HepG2 (cell line): ENCODE measurements around the gene FNDC3B. TPM values are rescaled to one million over a fixed set of nuclear protein-coding genes. Genes with fewer than 3 reads are reported as not detected.

Experiments
- BCL6 ChIP-seq: IDR thresholded peaks from 2 replicates; pipeline ENCODE4 v1.6.1; 2016; ENCODE audit warnings: missing genetic modification reagents, missing compliant biosample characterization
- MAZ ChIP-seq, 2 experiments: sonication (generic) in 1 of 2; formaldehyde crosslinking in 1 of 2; IDR thresholded peaks; 2 replicates each; pipeline versions ENCODE4 v1.5.0 to v1.6.1; 2012 to 2020; ENCODE audit warnings: low read depth in 2 of 2, mild to moderate bottlenecking in 2 of 2, borderline replicate concordance in 1 of 2, improper control_type of control experiment in 1 of 2, low read length in 1 of 2, missing genetic modification reagents in 1 of 2, moderate library complexity in 1 of 2
- MXI1 ChIP-seq: IDR thresholded peaks from 3 replicates; pipeline ENCODE4 v1.6.1; 2012; ENCODE audit warnings: low read depth, low read length, inconsistent platforms, borderline replicate concordance
- NCOA5 ChIP-seq: sonication (generic); formaldehyde crosslinking; IDR thresholded peaks from 2 replicates; pipeline ENCODE4 v1.4.0; 2020; ENCODE audit warnings: missing genetic modification reagents
- NFRKB ChIP-seq: fragments of 450-650 bp; IDR thresholded peaks from 2 replicates; pipeline ENCODE4 v1.6.1; 2017
- RBM22 ChIP-seq: fragments of 200-400 bp; formaldehyde crosslinking; optimal IDR thresholded peaks from 2 replicates; pipeline ENCODE3; 2017; ENCODE audit warnings: mild to moderate bottlenecking, low read length, moderate library complexity
- STAG1 ChIP-seq: sonication (generic); formaldehyde crosslinking; IDR thresholded peaks from 2 replicates; pipeline ENCODE4 v1.4.0; 2020; ENCODE audit warnings: missing genetic modification reagents
- TEAD3 ChIP-seq: optimal IDR thresholded peaks from 2 replicates; pipeline ENCODE3; 2016; ENCODE audit warnings: borderline replicate concordance
- ZFX ChIP-seq: sonication (generic); formaldehyde crosslinking; IDR thresholded peaks from 2 replicates; pipeline ENCODE4 v1.4.0; 2020; ENCODE audit warnings: mild to moderate bottlenecking, low read depth, missing genetic modification reagents, moderate library complexity
- ZNF572 ChIP-seq: sonication (generic); formaldehyde crosslinking; IDR thresholded peaks from 2 replicates; pipeline ENCODE4 v1.5.1; 2020; ENCODE audit warnings: mild to moderate bottlenecking, missing genetic modification reagents
- ZSCAN22 ChIP-seq: sonication (generic); formaldehyde crosslinking; IDR thresholded peaks from 2 replicates; pipeline ENCODE4 v1.4.0; 2020; ENCODE audit warnings: mild to moderate bottlenecking, missing genetic modification reagents
- ZZZ3 ChIP-seq: sonication (generic); formaldehyde crosslinking; IDR thresholded peaks from 2 replicates; pipeline ENCODE4 v1.4.0; 2020; ENCODE audit warnings: missing genetic modification reagents, mild to moderate bottlenecking, borderline replicate concordance
- polyA plus RNA-seq, 8 experiments: library from polyadenylated mRNA; depleted of rRNA in 3 of 8; stranded (reverse) in 7 of 8; unstranded in 1 of 8; fragments of >200 nt; fragmentation: Illumina TruSeq in 4 of 8; extraction: Trizol in 4 of 8; gene quantifications; 2 replicates each; pipeline versions ENCODE4 v1.2.1 to v1.2.3, GENCODE V29; 2011 to 2016; ENCODE audit warnings: low read depth in 4 of 8, missing spikeins in 1 of 8, mixed read lengths in 1 of 8; ENCODE audit not compliant: insufficient read depth in 1 of 8
- total RNA-seq, 5 experiments: library from RNA; depleted of rRNA; stranded (reverse); fragments of >200 nt; fragmentation: Illumina TruSeq; extraction: Trizol; gene quantifications; 2 replicates each; pipeline ENCODE4 v1.2.3, GENCODE V29; 2016; ENCODE audit warnings: low read depth in 1 of 5
- TF ChIP-seq, protein P1 (sequence below): sonication (generic); formaldehyde crosslinking; IDR thresholded peaks from 2 replicates; pipeline ENCODE4 v1.5.0; 2020; ENCODE audit warnings: missing genetic modification reagents
- TF ChIP-seq, protein P2 (sequence below): sonication (generic); formaldehyde crosslinking; IDR thresholded peaks from 2 replicates; pipeline ENCODE4 v1.8.1; 2023; ENCODE audit warnings: mild to moderate bottlenecking, missing genetic modification reagents
- TF ChIP-seq, protein P3 (sequence below): sonication (generic); formaldehyde crosslinking; IDR thresholded peaks from 2 replicates; pipeline ENCODE4 v1.4.0; 2020; ENCODE audit warnings: mild to moderate bottlenecking, missing genetic modification reagents
- TF ChIP-seq, protein P4 (sequence below): sonication (generic); formaldehyde crosslinking; conservative IDR thresholded peaks from 2 replicates; pipeline ENCODE4 v1.4.0; 2020; ENCODE audit warnings: missing genetic modification reagents
- TF ChIP-seq, protein P5 (sequence below): IDR thresholded peaks from 2 replicates; pipeline ENCODE4 v1.6.1; 2016; ENCODE audit warnings: low read depth, borderline replicate concordance
- TF ChIP-seq, protein P6 (sequence below): sonication (generic); formaldehyde crosslinking; IDR thresholded peaks from 2 replicates; pipeline ENCODE4 v1.5.0; 2020; ENCODE audit warnings: mild to moderate bottlenecking, missing genetic modification reagents
- TF ChIP-seq, protein P7 (sequence below): IDR thresholded peaks from 2 replicates; pipeline ENCODE4 v1.6.1; 2016; ENCODE audit warnings: low read depth, control low read depth

Gene FNDC3B
- total and polyA plus RNA-seq, 2 of the 13 experiments (the other 11 are each of a cell fraction or from before 2014, with no cell fraction given) = 74.8 to 103 TPM

DNA sequence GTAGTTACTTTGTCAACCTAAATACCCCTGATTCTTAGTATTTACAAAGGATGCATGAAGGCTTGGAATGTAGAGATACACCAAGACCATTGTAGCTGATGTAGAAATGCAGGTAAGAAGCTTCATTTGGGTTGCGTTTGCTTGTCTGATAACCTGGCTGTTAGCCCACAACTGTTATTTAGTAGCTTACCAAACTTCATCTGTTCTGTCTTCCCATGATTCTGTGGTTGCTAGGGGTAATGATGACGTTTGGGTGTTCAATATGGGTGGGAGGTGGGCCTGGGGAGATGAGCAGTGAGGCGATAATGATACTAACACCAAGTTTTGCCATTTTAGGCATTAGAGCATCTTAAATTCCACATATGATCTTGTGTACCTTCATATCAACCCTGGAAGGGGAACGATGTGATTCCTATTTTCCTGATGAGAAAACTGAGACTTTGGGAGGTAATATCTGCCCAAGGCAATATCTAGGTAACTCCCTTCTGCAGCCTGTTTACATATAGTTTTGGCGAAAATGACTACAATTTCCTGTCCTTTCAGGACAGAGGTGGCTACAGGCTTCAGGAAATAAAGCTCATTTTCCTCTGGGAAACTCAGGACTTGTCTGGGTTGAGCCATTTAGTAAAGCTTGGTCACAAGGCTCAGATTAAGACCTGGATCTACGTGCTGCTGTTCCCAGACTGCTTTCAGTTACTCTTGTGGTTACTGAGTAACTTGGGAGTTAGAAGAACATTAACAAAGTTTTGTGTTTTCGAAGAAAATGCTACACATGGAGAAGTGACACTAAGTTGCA, 26.8 kb downstream of the FNDC3B start (continued):
- TF ChIP-seq, protein P1, sequence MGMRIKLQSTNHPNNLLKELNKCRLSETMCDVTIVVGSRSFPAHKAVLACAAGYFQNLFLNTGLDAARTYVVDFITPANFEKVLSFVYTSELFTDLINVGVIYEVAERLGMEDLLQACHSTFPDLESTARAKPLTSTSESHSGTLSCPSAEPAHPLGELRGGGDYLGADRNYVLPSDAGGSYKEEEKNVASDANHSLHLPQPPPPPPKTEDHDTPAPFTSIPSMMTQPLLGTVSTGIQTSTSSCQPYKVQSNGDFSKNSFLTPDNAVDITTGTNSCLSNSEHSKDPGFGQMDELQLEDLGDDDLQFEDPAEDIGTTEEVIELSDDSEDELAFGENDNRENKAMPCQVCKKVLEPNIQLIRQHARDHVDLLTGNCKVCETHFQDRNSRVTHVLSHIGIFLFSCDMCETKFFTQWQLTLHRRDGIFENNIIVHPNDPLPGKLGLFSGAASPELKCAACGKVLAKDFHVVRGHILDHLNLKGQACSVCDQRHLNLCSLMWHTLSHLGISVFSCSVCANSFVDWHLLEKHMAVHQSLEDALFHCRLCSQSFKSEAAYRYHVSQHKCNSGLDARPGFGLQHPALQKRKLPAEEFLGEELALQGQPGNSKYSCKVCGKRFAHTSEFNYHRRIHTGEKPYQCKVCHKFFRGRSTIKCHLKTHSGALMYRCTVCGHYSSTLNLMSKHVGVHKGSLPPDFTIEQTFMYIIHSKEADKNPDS = peak; percentile 90
- TF ChIP-seq NCOA5 = no peak
- TF ChIP-seq, protein P2, sequence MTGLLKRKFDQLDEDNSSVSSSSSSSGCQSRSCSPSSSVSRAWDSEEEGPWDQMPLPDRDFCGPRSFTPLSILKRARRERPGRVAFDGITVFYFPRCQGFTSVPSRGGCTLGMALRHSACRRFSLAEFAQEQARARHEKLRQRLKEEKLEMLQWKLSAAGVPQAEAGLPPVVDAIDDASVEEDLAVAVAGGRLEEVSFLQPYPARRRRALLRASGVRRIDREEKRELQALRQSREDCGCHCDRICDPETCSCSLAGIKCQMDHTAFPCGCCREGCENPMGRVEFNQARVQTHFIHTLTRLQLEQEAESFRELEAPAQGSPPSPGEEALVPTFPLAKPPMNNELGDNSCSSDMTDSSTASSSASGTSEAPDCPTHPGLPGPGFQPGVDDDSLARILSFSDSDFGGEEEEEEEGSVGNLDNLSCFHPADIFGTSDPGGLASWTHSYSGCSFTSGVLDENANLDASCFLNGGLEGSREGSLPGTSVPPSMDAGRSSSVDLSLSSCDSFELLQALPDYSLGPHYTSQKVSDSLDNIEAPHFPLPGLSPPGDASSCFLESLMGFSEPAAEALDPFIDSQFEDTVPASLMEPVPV (CRISPR knock-in tag) = 0 out of 2 replicates have a peak, but pooled peaks have one; percentile 29
- no peak for TF ChIP-seq MAZ (IDR thresholded peaks at IDR 0.05; ENCODE audit: borderline replicate concordance, low read depth, low read length)
- TF ChIP-seq MAZ (CRISPR knock-in tag; IDR thresholded peaks at IDR 0.05; ENCODE audit: low read depth) = no peak
- TF ChIP-seq, protein P3, sequence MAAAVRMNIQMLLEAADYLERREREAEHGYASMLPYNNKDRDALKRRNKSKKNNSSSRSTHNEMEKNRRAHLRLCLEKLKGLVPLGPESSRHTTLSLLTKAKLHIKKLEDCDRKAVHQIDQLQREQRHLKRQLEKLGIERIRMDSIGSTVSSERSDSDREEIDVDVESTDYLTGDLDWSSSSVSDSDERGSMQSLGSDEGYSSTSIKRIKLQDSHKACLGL = no peak
- TF ChIP-seq TEAD3 (CRISPR knock-in tag) = peak; percentile 76
- TF ChIP-seq STAG1 (CRISPR knock-in tag) = peak; percentile 17; the same call in 1 of the 2 replicates
- TF ChIP-seq RBM22 = peak; percentile 95
- TF ChIP-seq, protein P4, sequence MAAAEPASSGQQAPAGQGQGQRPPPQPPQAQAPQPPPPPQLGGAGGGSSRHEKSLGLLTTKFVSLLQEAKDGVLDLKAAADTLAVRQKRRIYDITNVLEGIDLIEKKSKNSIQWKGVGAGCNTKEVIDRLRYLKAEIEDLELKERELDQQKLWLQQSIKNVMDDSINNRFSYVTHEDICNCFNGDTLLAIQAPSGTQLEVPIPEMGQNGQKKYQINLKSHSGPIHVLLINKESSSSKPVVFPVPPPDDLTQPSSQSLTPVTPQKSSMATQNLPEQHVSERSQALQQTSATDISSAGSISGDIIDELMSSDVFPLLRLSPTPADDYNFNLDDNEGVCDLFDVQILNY = no peak
- TF ChIP-seq, protein P5, sequence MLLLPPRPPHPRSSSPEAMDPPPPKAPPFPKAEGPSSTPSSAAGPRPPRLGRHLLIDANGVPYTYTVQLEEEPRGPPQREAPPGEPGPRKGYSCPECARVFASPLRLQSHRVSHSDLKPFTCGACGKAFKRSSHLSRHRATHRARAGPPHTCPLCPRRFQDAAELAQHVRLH (CRISPR knock-in tag) = no peak
- TF ChIP-seq NFRKB = no peak
- TF ChIP-seq, protein P6, sequence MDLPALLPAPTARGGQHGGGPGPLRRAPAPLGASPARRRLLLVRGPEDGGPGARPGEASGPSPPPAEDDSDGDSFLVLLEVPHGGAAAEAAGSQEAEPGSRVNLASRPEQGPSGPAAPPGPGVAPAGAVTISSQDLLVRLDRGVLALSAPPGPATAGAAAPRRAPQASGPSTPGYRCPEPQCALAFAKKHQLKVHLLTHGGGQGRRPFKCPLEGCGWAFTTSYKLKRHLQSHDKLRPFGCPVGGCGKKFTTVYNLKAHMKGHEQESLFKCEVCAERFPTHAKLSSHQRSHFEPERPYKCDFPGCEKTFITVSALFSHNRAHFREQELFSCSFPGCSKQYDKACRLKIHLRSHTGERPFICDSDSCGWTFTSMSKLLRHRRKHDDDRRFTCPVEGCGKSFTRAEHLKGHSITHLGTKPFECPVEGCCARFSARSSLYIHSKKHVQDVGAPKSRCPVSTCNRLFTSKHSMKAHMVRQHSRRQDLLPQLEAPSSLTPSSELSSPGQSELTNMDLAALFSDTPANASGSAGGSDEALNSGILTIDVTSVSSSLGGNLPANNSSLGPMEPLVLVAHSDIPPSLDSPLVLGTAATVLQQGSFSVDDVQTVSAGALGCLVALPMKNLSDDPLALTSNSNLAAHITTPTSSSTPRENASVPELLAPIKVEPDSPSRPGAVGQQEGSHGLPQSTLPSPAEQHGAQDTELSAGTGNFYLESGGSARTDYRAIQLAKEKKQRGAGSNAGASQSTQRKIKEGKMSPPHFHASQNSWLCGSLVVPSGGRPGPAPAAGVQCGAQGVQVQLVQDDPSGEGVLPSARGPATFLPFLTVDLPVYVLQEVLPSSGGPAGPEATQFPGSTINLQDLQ = no peak
- no peak for TF ChIP-seq ZFX (CRISPR knock-in tag)
- peak; percentile 98 for TF ChIP-seq BCL6 (CRISPR knock-in tag)
- no peak for TF ChIP-seq ZNF572 (CRISPR knock-in tag)
- TF ChIP-seq ZZZ3 (CRISPR knock-in tag) = no peak
- TF ChIP-seq, protein P7, sequence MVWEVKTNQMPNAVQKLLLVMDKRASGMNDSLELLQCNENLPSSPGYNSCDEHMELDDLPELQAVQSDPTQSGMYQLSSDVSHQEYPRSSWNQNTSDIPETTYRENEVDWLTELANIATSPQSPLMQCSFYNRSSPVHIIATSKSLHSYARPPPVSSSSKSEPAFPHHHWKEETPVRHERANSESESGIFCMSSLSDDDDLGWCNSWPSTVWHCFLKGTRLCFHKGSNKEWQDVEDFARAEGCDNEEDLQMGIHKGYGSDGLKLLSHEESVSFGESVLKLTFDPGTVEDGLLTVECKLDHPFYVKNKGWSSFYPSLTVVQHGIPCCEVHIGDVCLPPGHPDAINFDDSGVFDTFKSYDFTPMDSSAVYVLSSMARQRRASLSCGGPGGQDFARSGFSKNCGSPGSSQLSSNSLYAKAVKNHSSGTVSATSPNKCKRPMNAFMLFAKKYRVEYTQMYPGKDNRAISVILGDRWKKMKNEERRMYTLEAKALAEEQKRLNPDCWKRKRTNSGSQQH (CRISPR knock-in tag) = no peak
- TF ChIP-seq MXI1 = peak; percentile 33; the same call in 1 of the 3 replicates
- no peak for TF ChIP-seq ZSCAN22
